SHP77 treated with DMSO at 0.1 percent for 48 hours (cell line): ENCODE data around the gene SRD5A1.

Experiments used
- DNase-seq: peaks from one replicate; lab custom pipeline; 2025; lab: John Stamatoyannopoulos, UW

Gene SRD5A1

GRCh38 chr5:6713274-6714225 lies 80.3 kb downstream of the SRD5A1 start, which contains the start of gene TENT4A:
TENT4A (plus strand) TSS chr5:6713432; CDS start chr5:6713984, 552 bp downstream.
- no peak for DNase-seq

GRCh38 chr5:6714226-6715041 lies 81.2 kb downstream of the SRD5A1 start:
- DNase-seq: no peak

- DNase-seq: no peak
These were observed 82.0 kb downstream of the SRD5A1 start for GRCh38 chr5:6715271-6715670.

- no peak for DNase-seq
These were observed 82.8 kb downstream of the SRD5A1 start for GRCh38 chr5:6715758-6716628.

- DNase-seq: no peak
These were observed 83.4 kb downstream of the SRD5A1 start for GRCh38 chr5:6716629-6717149.

GRCh38 chr5:6717247-6717646 lies 84.0 kb downstream of the SRD5A1 start:
- no peak for DNase-seq

- DNase-seq: no peak
These were observed 84.4 kb downstream of the SRD5A1 start for GRCh38 chr5:6717687-6718086.

GRCh38 chr5:6718161-6718681 lies 85.0 kb downstream of the SRD5A1 start:
- no peak for DNase-seq

GRCh38 chr5:6718718-6719117 lies 85.5 kb downstream of the SRD5A1 start:
- DNase-seq: no peak

GRCh38 chr5:6719417-6719816 lies 86.2 kb downstream of the SRD5A1 start:
- DNase-seq: no peak

GRCh38 chr5:6719896-6720560 lies 86.8 kb downstream of the SRD5A1 start:
- DNase-seq: no peak

GRCh38 chr5:6720561-6720921 lies 87.3 kb downstream of the SRD5A1 start:
- DNase-seq: no peak

GRCh38 chr5:6721442-6721841 lies 88.2 kb downstream of the SRD5A1 start:
- no peak for DNase-seq

- DNase-seq: no peak
These were observed 88.8 kb downstream of the SRD5A1 start for GRCh38 chr5:6722015-6722414.

GRCh38 chr5:6723122-6723815 lies 90.0 kb downstream of the SRD5A1 start:
- DNase-seq: no peak

- DNase-seq: no peak
These were observed 90.6 kb downstream of the SRD5A1 start for GRCh38 chr5:6723816-6724300.
